SU-DHL-6 (cell line): Measurements from ENCODE around the gene DAZL.

Experiments
- EZH2phosphoT487 ChIP-seq: fragments of 200-600 bp; sonication (generic), shearing (Covaris generic); conservative IDR thresholded peaks from 2 replicates; pipeline ENCODE4 v1.6.1; 2018; ENCODE audit warnings: mild to moderate bottlenecking, antibody characterized with exemption, low read length, moderate library complexity, mixed read lengths
- TF ChIP-seq, protein P1 (sequence below): fragments of 200-600 bp; sonication (generic); IDR thresholded peaks from one replicate; pipeline ENCODE4 v1.5.1; 2017; ENCODE audit warnings: antibody characterized with exemption, mild to moderate bottlenecking, low read length, moderate library complexity; ENCODE audit not compliant: insufficient read depth, poor library complexity, severe bottlenecking

DNA sequence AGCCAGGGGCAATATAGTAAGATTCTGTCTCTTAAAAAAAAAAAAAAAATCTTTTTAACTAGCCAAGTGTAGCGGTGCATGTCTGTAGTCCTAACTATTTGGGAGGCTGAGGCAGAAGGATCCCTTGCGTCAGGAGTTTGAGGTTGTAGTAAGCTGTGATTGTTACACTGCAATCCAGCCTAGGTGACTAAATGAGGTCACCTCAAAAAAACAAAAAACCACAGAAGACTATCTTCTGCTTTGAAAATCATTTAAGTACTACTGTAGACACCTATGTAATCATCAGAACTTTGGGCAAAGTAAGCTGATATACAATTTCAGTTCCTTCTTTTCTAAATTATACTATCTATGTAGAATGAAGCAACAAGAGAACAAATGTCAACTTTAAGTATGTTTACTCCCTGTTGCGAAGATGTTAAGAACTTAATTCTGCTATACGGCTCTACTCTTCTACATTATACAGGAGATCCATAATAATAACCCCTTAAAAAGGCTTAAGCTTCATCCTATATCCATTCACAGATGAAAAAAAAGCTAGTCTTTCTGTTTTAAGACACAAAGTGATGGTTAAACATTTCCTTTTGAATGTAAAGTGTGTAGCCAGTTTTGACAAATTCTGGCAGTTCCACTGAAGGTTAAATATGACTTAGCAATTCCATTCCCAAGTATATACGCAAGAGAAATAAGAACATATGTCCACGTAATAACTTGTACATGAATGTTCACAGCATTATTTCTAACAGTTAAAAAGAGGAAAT lies 15.2 kb downstream of the DAZL start:
- TF ChIP-seq, protein P1, sequence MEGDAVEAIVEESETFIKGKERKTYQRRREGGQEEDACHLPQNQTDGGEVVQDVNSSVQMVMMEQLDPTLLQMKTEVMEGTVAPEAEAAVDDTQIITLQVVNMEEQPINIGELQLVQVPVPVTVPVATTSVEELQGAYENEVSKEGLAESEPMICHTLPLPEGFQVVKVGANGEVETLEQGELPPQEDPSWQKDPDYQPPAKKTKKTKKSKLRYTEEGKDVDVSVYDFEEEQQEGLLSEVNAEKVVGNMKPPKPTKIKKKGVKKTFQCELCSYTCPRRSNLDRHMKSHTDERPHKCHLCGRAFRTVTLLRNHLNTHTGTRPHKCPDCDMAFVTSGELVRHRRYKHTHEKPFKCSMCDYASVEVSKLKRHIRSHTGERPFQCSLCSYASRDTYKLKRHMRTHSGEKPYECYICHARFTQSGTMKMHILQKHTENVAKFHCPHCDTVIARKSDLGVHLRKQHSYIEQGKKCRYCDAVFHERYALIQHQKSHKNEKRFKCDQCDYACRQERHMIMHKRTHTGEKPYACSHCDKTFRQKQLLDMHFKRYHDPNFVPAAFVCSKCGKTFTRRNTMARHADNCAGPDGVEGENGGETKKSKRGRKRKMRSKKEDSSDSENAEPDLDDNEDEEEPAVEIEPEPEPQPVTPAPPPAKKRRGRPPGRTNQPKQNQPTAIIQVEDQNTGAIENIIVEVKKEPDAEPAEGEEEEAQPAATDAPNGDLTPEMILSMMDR, result no peak
- no peak for TF ChIP-seq EZH2phosphoT487
